H1 (cell line): ENCODE data around the gene MFGE8. TPM values are rescaled to one million over a fixed set of nuclear protein-coding genes. Genes with fewer than 3 reads are reported as not detected.
A peak's percentile ranks its signal among the peaks of the same experiment; 100 is the strongest.

ENCODE experiments used
- CTCF ChIA-PET: fragments of 300-600 bp; sonication (Branson Sonifier 250); formaldehyde crosslinking; loops from one replicate; lab custom pipeline; 2021; ENCODE audit not compliant: partially characterized antibody; lab: Charles Lee
- POLR2A ChIA-PET: fragments of 300-600 bp; sonication (Branson Sonifier 250); formaldehyde crosslinking; loops from one replicate; lab custom pipeline; 2021; ENCODE audit warnings: inconsistent platforms; ENCODE audit not compliant: partially characterized antibody; lab: Charles Lee
- DNase-seq, 2 experiments: peaks; one replicate each; pipeline versions ENCODE4 v3.0.0 to v3.0.0-alpha.2; 2010 to 2022; ENCODE audit warnings: low spot score in 2 of 2, low read depth in 1 of 2, mixed read lengths in 1 of 2
- FAIRE-seq: peaks from 2 replicates; lab custom pipeline; 2011; peaks lifted over from hg19 to GRCh38; lab: Jason Lieb, UNC
- H2AFZ ChIP-seq: 2 replicates; pipeline ENCODE4 v1.8.1; 2012; ENCODE audit warnings: low read length, inconsistent platforms
- H2AK5ac ChIP-seq: 2 replicates; pipeline ENCODE4 v1.6.1; 2013; ENCODE audit warnings: low read depth, low read length
- H2BK120ac ChIP-seq: replicated peaks from 2 replicates; pipeline ENCODE3; 2013; ENCODE audit warnings: low read depth, low read length, inconsistent platforms
- H2BK12ac ChIP-seq: 2 replicates; pipeline ENCODE4 v1.6.1; 2013; ENCODE audit warnings: low read depth, low read length
- H2BK15ac ChIP-seq: 2 replicates; pipeline ENCODE4 v1.6.1; 2013; ENCODE audit warnings: low read length
- H2BK20ac ChIP-seq: 2 replicates; pipeline ENCODE4 v1.6.1; 2013; ENCODE audit warnings: low read length
- H2BK5ac ChIP-seq: 2 replicates; pipeline ENCODE4 v1.6.1; 2013; ENCODE audit warnings: low read depth, low read length
- H3K14ac ChIP-seq: 2 replicates; pipeline ENCODE4 v1.6.1; 2013; ENCODE audit warnings: inconsistent platforms; ENCODE audit not compliant: insufficient read length
- H3K18ac ChIP-seq: 2 replicates; pipeline ENCODE4 v1.6.1; 2013; ENCODE audit warnings: low read length; ENCODE audit errors: extremely low read depth
- H3K23ac ChIP-seq: 2 replicates; pipeline ENCODE4 v1.6.1; 2013; ENCODE audit warnings: inconsistent platforms; ENCODE audit not compliant: insufficient read length
- H3K23me2 ChIP-seq: 2 replicates; pipeline ENCODE4 v1.6.1; 2013; ENCODE audit warnings: low read depth, low read length
- H3K27ac ChIP-seq: 2 replicates; pipeline ENCODE4 v1.6.1; 2011; ENCODE audit warnings: low read depth, low read length, inconsistent platforms
- H3K27me3 ChIP-seq, 4 experiments: replicated peaks in 1 of 4; 1 replicate in 1 of 4; 2 replicates in 3 of 4; pipeline versions ENCODE4 v1.6.1 to v1.8.1; 2011 to 2013; ENCODE audit warnings: low read length in 3 of 4, mild to moderate bottlenecking in 3 of 4, inconsistent platforms in 2 of 4, mixed read lengths in 2 of 4, moderate library complexity in 1 of 4; ENCODE audit not compliant: control insufficient read depth in 3 of 4, insufficient read depth in 3 of 4; ENCODE audit errors: extremely low read depth in 1 of 4
- H3K36me3 ChIP-seq, 4 experiments: 2 replicates each; pipeline versions ENCODE4 v1.6.1 to v1.8.1; 2011 to 2013; ENCODE audit warnings: mild to moderate bottlenecking in 4 of 4, low read length in 3 of 4, moderate library complexity in 2 of 4, control low read depth in 1 of 4, inconsistent platforms in 1 of 4; ENCODE audit not compliant: insufficient read depth in 4 of 4, control insufficient read depth in 2 of 4
- H3K4ac ChIP-seq: replicated peaks from 2 replicates; pipeline ENCODE3; 2013; ENCODE audit warnings: low read length, low read depth, mixed read lengths, inconsistent platforms; ENCODE audit not compliant: insufficient read length
- H3K4me1 ChIP-seq, 4 experiments: replicated peaks in 1 of 4; 1 replicate in 1 of 4; 2 replicates in 3 of 4; pipeline versions ENCODE4 v1.6.1 to v1.8.1; 2011 to 2013; ENCODE audit warnings: low read length in 3 of 4, inconsistent platforms in 2 of 4, mixed read lengths in 1 of 4; ENCODE audit not compliant: insufficient read depth in 4 of 4, control insufficient read depth in 3 of 4
- H3K4me2 ChIP-seq, 2 experiments: 2 replicates each; pipeline versions ENCODE4 v1.6.1 to v1.8.1; 2011 to 2013; ENCODE audit warnings: low read depth in 2 of 2, low read length in 2 of 2, control low read depth in 1 of 2, inconsistent platforms in 1 of 2, mild to moderate bottlenecking in 1 of 2; ENCODE audit not compliant: insufficient read depth in 1 of 2
- H3K4me3 ChIP-seq, 4 experiments: fragments of 200-600, 300-600 bp in 1 of 4; sonication (generic), shearing (Covaris generic), sonication (Bioruptor Twin) in 1 of 4; 2 replicates each; pipeline versions ENCODE4 v1.5.1 to v1.8.1; 2011 to 2016; ENCODE audit warnings: low read length in 4 of 4, low read depth in 3 of 4, control low read depth in 2 of 4, inconsistent platforms in 2 of 4, mild to moderate bottlenecking in 2 of 4, mixed read lengths in 1 of 4, moderate library complexity in 1 of 4; ENCODE audit not compliant: insufficient read depth in 2 of 4; ENCODE audit errors: extremely low read depth in 1 of 4
- H3K56ac ChIP-seq: replicated peaks from 2 replicates; pipeline ENCODE3; 2013; ENCODE audit warnings: low read depth, mild to moderate bottlenecking, mixed read lengths, low read length, inconsistent platforms; ENCODE audit not compliant: insufficient read length
- H3K79me1 ChIP-seq: 2 replicates; pipeline ENCODE4 v1.6.1; 2013; ENCODE audit warnings: low read depth, low read length, control low read depth
- H3K79me2 ChIP-seq, 2 experiments: 2 replicates each; pipeline versions ENCODE4 v1.6.1 to v1.8.1; 2012 to 2013; ENCODE audit warnings: low read length in 2 of 2, mild to moderate bottlenecking in 2 of 2, inconsistent platforms in 1 of 2; ENCODE audit not compliant: insufficient read depth in 2 of 2, control insufficient read depth in 1 of 2
- H3K9ac ChIP-seq, 4 experiments: replicated peaks in 1 of 4; 1 replicate in 1 of 4; 2 replicates in 3 of 4; pipeline versions ENCODE4 v1.6.1 to v1.8.1; 2011 to 2013; ENCODE audit warnings: low read depth in 3 of 4, low read length in 3 of 4, control low read depth in 2 of 4, mild to moderate bottlenecking in 2 of 4, moderate library complexity in 2 of 4, inconsistent platforms in 1 of 4; ENCODE audit errors: extremely low read depth in 1 of 4
- H3K9me3 ChIP-seq, 2 experiments: 2 replicates each; pipeline versions ENCODE4 v1.6.1 to v1.8.1; 2012 to 2013; ENCODE audit warnings: mild to moderate bottlenecking in 2 of 2, moderate library complexity in 2 of 2, control low read depth in 1 of 2, inconsistent platforms in 1 of 2, low read depth in 1 of 2, low read length in 1 of 2, mixed read lengths in 1 of 2; ENCODE audit not compliant: insufficient read depth in 2 of 2
- H4K20me1 ChIP-seq, 2 experiments: replicated peaks in 1 of 2; 2 replicates each; pipeline versions ENCODE3 to v1.8.1; 2011 to 2013; ENCODE audit warnings: inconsistent platforms in 2 of 2, low read length in 2 of 2, mild to moderate bottlenecking in 1 of 2; ENCODE audit not compliant: insufficient read depth in 2 of 2, control insufficient read depth in 1 of 2
- H4K5ac ChIP-seq: 2 replicates; pipeline ENCODE4 v1.6.1; 2013; ENCODE audit warnings: low read length, low read depth, mixed read lengths, inconsistent platforms; ENCODE audit not compliant: insufficient read length
- H4K8ac ChIP-seq: 2 replicates; pipeline ENCODE4 v1.8.0; 2013; ENCODE audit warnings: mild to moderate bottlenecking, moderate library complexity, low read length, inconsistent platforms; ENCODE audit not compliant: insufficient read depth; ENCODE audit errors: extremely low read depth
- H4K91ac ChIP-seq: replicated peaks from 2 replicates; pipeline ENCODE3; 2013; ENCODE audit warnings: low read length, mixed read lengths, inconsistent platforms; ENCODE audit not compliant: insufficient read length
- CBX8 ChIP-seq: fragments of 300-800, 300-1000 bp; sonication (generic); IDR thresholded peaks from 2 replicates; pipeline ENCODE4 v1.7.1; 2016; ENCODE audit warnings: low read depth, low read length, borderline replicate concordance
- CEBPB ChIP-seq: IDR thresholded peaks from 2 replicates; pipeline ENCODE4 v1.6.1; 2012; ENCODE audit warnings: low read depth, low read length
- EGR1 ChIP-seq: IDR thresholded peaks from 2 replicates; pipeline ENCODE4 v1.6.1; 2011; ENCODE audit warnings: low read depth, low read length, borderline replicate concordance
- EP300 ChIP-seq, 2 experiments: IDR thresholded peaks; 1 replicate in 1 of 2; 2 replicates in 1 of 2; pipeline ENCODE4 v1.6.1; 2011 to 2012; ENCODE audit warnings: low read depth in 2 of 2, low read length in 2 of 2, mild to moderate bottlenecking in 2 of 2, borderline replicate concordance in 1 of 2, inconsistent platforms in 1 of 2, moderate library complexity in 1 of 2
- KDM5A ChIP-seq: fragments of 200-600 bp; IDR thresholded peaks from 2 replicates; pipeline ENCODE4 v1.7.1; 2012; ENCODE audit warnings: mild to moderate bottlenecking, low read length, inconsistent platforms, mixed read lengths
- PHF8 ChIP-seq: fragments of 200-600 bp; sonication (generic); conservative IDR thresholded peaks from 2 replicates; pipeline ENCODE4 v1.7.1; 2012; ENCODE audit warnings: low read depth, mild to moderate bottlenecking, inconsistent platforms, low read length, moderate library complexity
- RAD21 ChIP-seq, 2 experiments: IDR thresholded peaks in 1 of 2; conservative IDR thresholded peaks in 1 of 2; 2 replicates each; pipeline ENCODE4 v1.6.1; 2011; ENCODE audit warnings: low read depth in 2 of 2, low read length in 2 of 2, improper control_type of control experiment in 1 of 2, inconsistent platforms in 1 of 2, mild to moderate bottlenecking in 1 of 2, moderate library complexity in 1 of 2
- WGBS, 2 experiments: shearing (Covaris generic) in 1 of 2; methylation state at CpG; one replicate each; pipeline versions ENCODE4 v1.1.6 to v1.1.7; 2013 to 2015; ENCODE audit warnings: low lambda C conversion rate in 2 of 2, mixed read lengths in 2 of 2, inconsistent platforms in 1 of 2, low coverage in 1 of 2, missing lambda C conversion rate in 1 of 2; ENCODE audit not compliant: insufficient replicate concordance in 2 of 2, insufficient coverage in 1 of 2, insufficient read length in 1 of 2; ENCODE audit errors: extremely low coverage in 1 of 2, missing lambda C conversion rate in 1 of 2; 5-methylcytosine and 5-hydroxymethylcytosine counted together
- polyA plus RNA-seq, 7 experiments: library from polyadenylated mRNA; depleted of rRNA in 3 of 7; stranded (reverse) in 5 of 7; unstranded in 2 of 7; fragments of >200 nt in 5 of 7; fragments of 200-250 nt in 2 of 7; gene quantifications; 1 replicate in 5 of 7; 2 replicates in 1 of 7; 4 replicates in 1 of 7; pipeline versions ENCODE4 v1.2.1 to v1.2.3, GENCODE V29; 2011 to 2013; ENCODE audit warnings: missing spikeins in 2 of 7, mixed read lengths in 2 of 7
- total RNA-seq: library from RNA; stranded (reverse); fragmentation: NEBNext Ultra II Directional; extraction: Animal tissue kit (Norgen Biotek cat#: 25700); gene quantifications from 2 replicates; pipeline ENCODE4 v1.2.1, GENCODE V29; 2021
- TF ChIP-seq, protein P1 (sequence below): IDR thresholded peaks from 2 replicates; pipeline ENCODE4 v1.6.1; 2012; ENCODE audit warnings: inconsistent platforms
- TF ChIP-seq, protein P2 (sequence below): IDR thresholded peaks from 2 replicates; pipeline ENCODE4 v1.6.1; 2012; ENCODE audit warnings: inconsistent platforms

The MFGE8 gene
- total and polyA plus RNA-seq, 2 of the 8 experiments (the other 6 are each of a cell fraction or from before 2014, with no cell fraction given) = 1,237 to 2,117 TPM

DNA sequence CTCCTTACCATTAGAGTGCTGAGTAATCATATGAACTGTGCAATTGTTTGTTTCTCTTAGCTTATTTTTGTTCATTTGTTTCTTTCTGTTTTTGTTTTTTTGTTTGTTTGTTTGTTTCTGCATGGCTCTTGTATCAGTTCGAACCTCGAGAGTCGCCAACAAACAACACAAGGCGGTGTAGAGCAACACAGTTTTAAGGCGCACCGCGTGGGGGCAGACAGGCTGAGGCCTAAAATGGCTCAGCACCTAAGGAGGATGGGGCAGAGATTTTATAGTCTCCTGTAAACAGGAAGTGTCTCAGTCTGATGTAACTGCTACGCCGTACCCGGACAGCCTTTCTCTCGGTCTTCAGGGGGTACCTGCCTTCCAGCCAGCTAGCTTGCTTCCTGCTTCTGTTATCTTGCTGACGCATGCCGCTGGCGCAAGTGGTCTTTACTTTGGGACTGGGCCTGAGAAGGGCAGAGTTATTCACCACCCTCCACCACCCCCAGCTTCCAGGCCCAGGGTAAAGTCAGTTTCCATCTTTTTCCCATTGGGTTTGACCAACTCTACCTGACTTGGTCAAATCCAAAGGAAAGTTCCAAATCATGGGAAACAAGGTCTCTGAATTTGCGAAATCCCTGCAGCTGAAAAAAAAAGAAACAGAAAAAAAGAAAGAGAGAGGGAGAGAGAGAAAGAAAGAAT is 25.8 kb upstream of the MFGE8 start:
- Histone ChIP-seq H2BK120ac (peak overlapping the region; percentile 84), H3K14ac (no peak overlapping the region), H3K4me1 (peaks cover 0 to 7% (median 2%) of the 10 kb centered on the region in 4 experiments; a peak in 4 of 7 replicates), H3K27ac (no peak overlapping the region), H3K4me3 (no peak overlapping the region), H4K20me1 (no peaks in the 10 kb centered on the region), H3K23me2 (no peaks in the 10 kb centered on the region), H4K8ac (peak overlapping the region; percentile 84; the same call in 1 of the 2 replicates), H4K91ac (peak overlapping the region; percentile 98), H3K4me2 (no peak overlapping the region), H3K23ac (no peak overlapping the region), H2BK15ac (0 out of 2 replicates have a peak overlapping the region, but pooled peaks have one; percentile 22), H4K5ac (peak overlapping the region; percentile 64), H3K36me3 (no peaks in the 10 kb centered on the region), H3K79me1 (no peaks in the 10 kb centered on the region), H3K18ac (peak overlapping the region; percentile 63; the same call in 1 of the 2 replicates), H3K9ac (no peak overlapping the region), H3K56ac (no peak overlapping the region), H3K27me3 (no peaks in the 10 kb centered on the region), H2AK5ac (no peak overlapping the region), H2BK5ac (peak overlapping the region; percentile 45), H3K4ac (no peak overlapping the region), H2AFZ (no peak overlapping the region), H3K79me2 (no peaks in the 10 kb centered on the region), H3K9me3 (peaks cover under 1 to 11% of the 10 kb centered on the region in 2 experiments; a peak in 3 of 4 replicates), H2BK12ac (peak overlapping the region; percentile 99; the same call in 1 of the 2 replicates), H2BK20ac (peak overlapping the region; percentile 83; the same call in 1 of the 2 replicates)
- TF ChIP-seq PHF8 (no peak), EP300 (IDR thresholded peaks at IDR 0.05; ENCODE audit: borderline replicate concordance in 1 of 2, low read depth in 2 of 2, low read length in 2 of 2) (no peak), RAD21 (IDR thresholded peaks at IDR 0.05 in 1 of 2, conservative IDR thresholded peaks at IDR 0.05 in 1 of 2; ENCODE audit: low read depth in 2 of 2, low read length in 2 of 2) (peak; percentile 5 to 45; a peak in 2 of 4 replicates), CEBPB (no peak), EGR1 (no peak), CBX8 (no peak), KDM5A (no peak)
- TF ChIP-seq, protein P1, sequence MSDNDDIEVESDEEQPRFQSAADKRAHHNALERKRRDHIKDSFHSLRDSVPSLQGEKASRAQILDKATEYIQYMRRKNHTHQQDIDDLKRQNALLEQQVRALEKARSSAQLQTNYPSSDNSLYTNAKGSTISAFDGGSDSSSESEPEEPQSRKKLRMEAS = peak; percentile 45; the same call in 1 of the 2 replicates
- TF ChIP-seq, protein P2, sequence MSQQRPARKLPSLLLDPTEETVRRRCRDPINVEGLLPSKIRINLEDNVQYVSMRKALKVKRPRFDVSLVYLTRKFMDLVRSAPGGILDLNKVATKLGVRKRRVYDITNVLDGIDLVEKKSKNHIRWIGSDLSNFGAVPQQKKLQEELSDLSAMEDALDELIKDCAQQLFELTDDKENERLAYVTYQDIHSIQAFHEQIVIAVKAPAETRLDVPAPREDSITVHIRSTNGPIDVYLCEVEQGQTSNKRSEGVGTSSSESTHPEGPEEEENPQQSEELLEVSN = peak; percentile 30; the same call in 1 of the 2 replicates
- ChIA-PET POLR2A (interaction anchor here (0.6 to 3.2 kb wide), 14 partner anchors 12 to 65 kb away, joined by 3 to 12 read pairs (median 4); partner anchors contain the start of gene HAPLN3), CTCF (interaction anchor here (0.5 to 4.4 kb wide), 13 partner anchors 19 to 239 kb away, joined by 3 to 21 read pairs (median 4); no protein-coding TSS in a partner anchor)
- FAIRE-seq (no peak), DNase-seq (peak in 1 of 2 experiments; percentile 52)
- 87% methylated on average over 15 of the region's 15 CpGs; no CpG with 5 or more reads in 1 of the 2 experiments for WGBS, 2 experiments
